ENCODE measurements around the gene VSTM2B.

VSTM2B gene

GRCh38 chr19:29507081-29507860 is 18.5 kb upstream of the VSTM2B start:
- no peaks in the 10 kb centered on the region for H3K9me3 ChIP-seq (ENCODE audit: control insufficient read depth, low read length)
- H3K4me1 ChIP-seq (ENCODE audit: control insufficient read depth, insufficient read depth, low read length) = no peaks in the 10 kb centered on the region
- no peak overlapping the region for H3K9ac ChIP-seq (ENCODE audit: low read length)
- H3K27me3 ChIP-seq (replicated peaks; ENCODE audit: control insufficient read depth, insufficient read depth, low read length) = peaks cover 10% of the 10 kb centered on the region
- DNase-seq (ENCODE audit: low read depth) = no peak
- H3K36me3 ChIP-seq (ENCODE audit: control insufficient read depth, insufficient read depth, low read length, severe bottlenecking) = no peaks in the 10 kb centered on the region
- no peak overlapping the region for H3K4me3 ChIP-seq (ENCODE audit: low read length)

- no peak for DNase-seq (ENCODE audit: low read depth)
- Histone ChIP-seq H3K4me1 (ENCODE audit: control insufficient read depth, insufficient read depth, low read length) (no peaks in the 10 kb centered on the region), H3K9me3 (ENCODE audit: control insufficient read depth, low read length) (no peaks in the 10 kb centered on the region), H3K9ac (ENCODE audit: low read length) (no peak overlapping the region), H3K27me3 (replicated peaks; ENCODE audit: control insufficient read depth, insufficient read depth, low read length) (peaks cover 10% of the 10 kb centered on the region), H3K4me3 (ENCODE audit: low read length) (no peak overlapping the region), H3K36me3 (ENCODE audit: control insufficient read depth, insufficient read depth, low read length, severe bottlenecking) (no peaks in the 10 kb centered on the region)
Observed at GRCh38 chr19:29508181-29508580, 17.6 kb upstream of the VSTM2B start.

GRCh38 chr19:29509456-29509855 is 16.3 kb upstream of the VSTM2B start:
- H3K4me3 ChIP-seq (ENCODE audit: low read length) = no peak overlapping the region
- peaks cover 4% of the 10 kb centered on the region for H3K27me3 ChIP-seq (replicated peaks; ENCODE audit: control insufficient read depth, insufficient read depth, low read length)
- no peaks in the 10 kb centered on the region for H3K9me3 ChIP-seq (ENCODE audit: control insufficient read depth, low read length)
- no peaks in the 10 kb centered on the region for H3K4me1 ChIP-seq (ENCODE audit: control insufficient read depth, insufficient read depth, low read length)
- no peak for DNase-seq (ENCODE audit: low read depth)
- H3K9ac ChIP-seq (ENCODE audit: low read length) = no peak overlapping the region
- no peaks in the 10 kb centered on the region for H3K36me3 ChIP-seq (ENCODE audit: control insufficient read depth, insufficient read depth, low read length, severe bottlenecking)

GRCh38 chr19:29510701-29511265 is 15.0 kb upstream of the VSTM2B start:
- peaks cover 7% of the 10 kb centered on the region for H3K27me3 ChIP-seq (replicated peaks; ENCODE audit: control insufficient read depth, insufficient read depth, low read length)
- no peaks in the 10 kb centered on the region for H3K9me3 ChIP-seq (ENCODE audit: control insufficient read depth, low read length)
- DNase-seq (ENCODE audit: low read depth) = no peak
- H3K36me3 ChIP-seq (ENCODE audit: control insufficient read depth, insufficient read depth, low read length, severe bottlenecking) = no peaks in the 10 kb centered on the region
- no peak overlapping the region for H3K4me3 ChIP-seq (ENCODE audit: low read length)
- H3K9ac ChIP-seq (ENCODE audit: low read length) = no peak overlapping the region
- H3K4me1 ChIP-seq (ENCODE audit: control insufficient read depth, insufficient read depth, low read length) = no peaks in the 10 kb centered on the region

- Histone ChIP-seq H3K27me3 (replicated peaks; ENCODE audit: control insufficient read depth, insufficient read depth, low read length) (peaks cover 7% of the 10 kb centered on the region), H3K36me3 (ENCODE audit: control insufficient read depth, insufficient read depth, low read length, severe bottlenecking) (no peaks in the 10 kb centered on the region), H3K9ac (ENCODE audit: low read length) (no peak overlapping the region), H3K9me3 (ENCODE audit: control insufficient read depth, low read length) (no peaks in the 10 kb centered on the region), H3K4me1 (ENCODE audit: control insufficient read depth, insufficient read depth, low read length) (no peaks in the 10 kb centered on the region), H3K4me3 (ENCODE audit: low read length) (no peak overlapping the region)
- no peak for DNase-seq (ENCODE audit: low read depth)
Observed at GRCh38 chr19:29511768-29512167, 14.0 kb upstream of the VSTM2B start.

- H3K27me3 ChIP-seq (replicated peaks; ENCODE audit: control insufficient read depth, insufficient read depth, low read length) = peaks cover 6% of the 10 kb centered on the region
- no peak overlapping the region for H3K4me3 ChIP-seq (ENCODE audit: low read length)
- H3K4me1 ChIP-seq (ENCODE audit: control insufficient read depth, insufficient read depth, low read length) = no peaks in the 10 kb centered on the region
- no peak overlapping the region for H3K9ac ChIP-seq (ENCODE audit: low read length)
- H3K36me3 ChIP-seq (ENCODE audit: control insufficient read depth, insufficient read depth, low read length, severe bottlenecking) = no peaks in the 10 kb centered on the region
- no peak for DNase-seq (ENCODE audit: low read depth)
- no peaks in the 10 kb centered on the region for H3K9me3 ChIP-seq (ENCODE audit: control insufficient read depth, low read length)
Observed at GRCh38 chr19:29512748-29513147, 13.0 kb upstream of the VSTM2B start.

GRCh38 chr19:29514525-29515232 is 11.1 kb upstream of the VSTM2B start:
- Histone ChIP-seq H3K4me1 (ENCODE audit: control insufficient read depth, insufficient read depth, low read length) (no peaks in the 10 kb centered on the region), H3K27me3 (replicated peaks; ENCODE audit: control insufficient read depth, insufficient read depth, low read length) (peaks cover 10% of the 10 kb centered on the region), H3K9ac (ENCODE audit: low read length) (no peak overlapping the region), H3K9me3 (ENCODE audit: control insufficient read depth, low read length) (no peaks in the 10 kb centered on the region), H3K4me3 (ENCODE audit: low read length) (no peak overlapping the region), H3K36me3 (ENCODE audit: control insufficient read depth, insufficient read depth, low read length, severe bottlenecking) (no peaks in the 10 kb centered on the region)
- DNase-seq (ENCODE audit: low read depth) = no peak

- no peak for DNase-seq (ENCODE audit: low read depth)
- Histone ChIP-seq H3K36me3 (ENCODE audit: control insufficient read depth, insufficient read depth, low read length, severe bottlenecking) (no peaks in the 10 kb centered on the region), H3K9me3 (ENCODE audit: control insufficient read depth, low read length) (no peaks in the 10 kb centered on the region), H3K27me3 (replicated peaks; ENCODE audit: control insufficient read depth, insufficient read depth, low read length) (peaks cover 11% of the 10 kb centered on the region), H3K4me3 (ENCODE audit: low read length) (no peak overlapping the region), H3K4me1 (ENCODE audit: control insufficient read depth, insufficient read depth, low read length) (no peaks in the 10 kb centered on the region), H3K9ac (ENCODE audit: low read length) (no peak overlapping the region)
Observed at GRCh38 chr19:29515233-29515619, 10.6 kb upstream of the VSTM2B start.

GRCh38 chr19:29515706-29516357 is 10.0 kb upstream of the VSTM2B start:
- Histone ChIP-seq H3K4me1 (ENCODE audit: control insufficient read depth, insufficient read depth, low read length) (no peaks in the 10 kb centered on the region), H3K27me3 (replicated peaks; ENCODE audit: control insufficient read depth, insufficient read depth, low read length) (peaks cover 16% of the 10 kb centered on the region), H3K4me3 (ENCODE audit: low read length) (no peak overlapping the region), H3K36me3 (ENCODE audit: control insufficient read depth, insufficient read depth, low read length, severe bottlenecking) (no peaks in the 10 kb centered on the region), H3K9ac (ENCODE audit: low read length) (no peak overlapping the region), H3K9me3 (ENCODE audit: control insufficient read depth, low read length) (no peaks in the 10 kb centered on the region)
- DNase-seq (ENCODE audit: low read depth) = no peak

- Histone ChIP-seq H3K36me3 (ENCODE audit: control insufficient read depth, insufficient read depth, low read length, severe bottlenecking) (no peaks in the 10 kb centered on the region), H3K4me1 (ENCODE audit: control insufficient read depth, insufficient read depth, low read length) (no peaks in the 10 kb centered on the region), H3K27me3 (replicated peaks; ENCODE audit: control insufficient read depth, insufficient read depth, low read length) (peaks cover 18% of the 10 kb centered on the region), H3K9me3 (ENCODE audit: control insufficient read depth, low read length) (no peaks in the 10 kb centered on the region), H3K9ac (ENCODE audit: low read length) (no peak overlapping the region), H3K4me3 (ENCODE audit: low read length) (no peak overlapping the region)
- DNase-seq (ENCODE audit: low read depth) = no peak
Observed at GRCh38 chr19:29516358-29516725, 9.5 kb upstream of the VSTM2B start.

- Histone ChIP-seq H3K4me3 (ENCODE audit: low read length) (no peak overlapping the region), H3K27me3 (replicated peaks; ENCODE audit: control insufficient read depth, insufficient read depth, low read length) (peaks cover 23% of the 10 kb centered on the region), H3K9me3 (ENCODE audit: control insufficient read depth, low read length) (no peaks in the 10 kb centered on the region), H3K9ac (ENCODE audit: low read length) (no peak overlapping the region), H3K4me1 (ENCODE audit: control insufficient read depth, insufficient read depth, low read length) (no peaks in the 10 kb centered on the region), H3K36me3 (ENCODE audit: control insufficient read depth, insufficient read depth, low read length, severe bottlenecking) (no peaks in the 10 kb centered on the region)
- no peak for DNase-seq (ENCODE audit: low read depth)
Observed at GRCh38 chr19:29516821-29517395, 8.9 kb upstream of the VSTM2B start.

Data from adipocyte (in vitro differentiated cells).